Upper lobe of right lung (tissue), 1 donor: Measurements from ENCODE around the gene RFX3. TPM values are rescaled to one million over a fixed set of nuclear protein-coding genes. Genes with fewer than 3 reads are reported as not detected.

ENCODE experiments used
- ATAC-seq: fragments of 200-7000 bp; cut with Tn5 transposase; one replicate; pipeline ENCODE4 v1.9.1; 2020; ENCODE audit warnings: mild to moderate bottlenecking, moderate library complexity
- DNase-seq: peaks from one replicate; pipeline ENCODE4 v3.0.0-alpha.2; 2020
- H3K27ac ChIP-seq: fragments of 200-600 bp; one replicate; pipeline ENCODE4 v1.8.0; 2022
- H3K27me3 ChIP-seq: fragments of 200-600 bp; one replicate; pipeline ENCODE4 v1.8.0; 2022; ENCODE audit warnings: mild to moderate bottlenecking
- H3K36me3 ChIP-seq: fragments of 200-600 bp; one replicate; pipeline ENCODE4 v1.8.0; 2022
- H3K4me1 ChIP-seq: fragments of 200-600 bp; one replicate; pipeline ENCODE4 v1.8.0; 2022
- H3K4me3 ChIP-seq: fragments of 200-600 bp; one replicate; pipeline ENCODE4 v1.8.0; 2022; ENCODE audit warnings: mild to moderate bottlenecking
- H3K9me3 ChIP-seq: fragments of 200-600 bp; one replicate; pipeline ENCODE4 v1.8.0; 2022
- intact Hi-C: fragments of 100-400 bp; cut with DNase I; formaldehyde crosslinking; loops from one replicate; pipeline ENCODE4 v1.11.0; 2022
- total RNA-seq: library from RNA; stranded (reverse); fragmentation: NEBNext Ultra II Directional; extraction: Animal tissue kit (Norgen Biotek cat#: 25700); gene quantifications from one replicate; pipeline ENCODE4 v1.2.1, GENCODE V29; 2021
- TF ChIP-seq, protein P1 (sequence below): fragments of 200-600 bp; IDR thresholded peaks from one replicate; pipeline ENCODE4 v1.8.0; 2022; ENCODE audit warnings: antibody characterized with exemption
- donor health status: DM: no; HTN: yes; CAD: no; lungs with severe emphysema.

Gene RFX3
- total RNA-seq, 1 donor from 2014 or later: 13.8 TPM

DNA sequence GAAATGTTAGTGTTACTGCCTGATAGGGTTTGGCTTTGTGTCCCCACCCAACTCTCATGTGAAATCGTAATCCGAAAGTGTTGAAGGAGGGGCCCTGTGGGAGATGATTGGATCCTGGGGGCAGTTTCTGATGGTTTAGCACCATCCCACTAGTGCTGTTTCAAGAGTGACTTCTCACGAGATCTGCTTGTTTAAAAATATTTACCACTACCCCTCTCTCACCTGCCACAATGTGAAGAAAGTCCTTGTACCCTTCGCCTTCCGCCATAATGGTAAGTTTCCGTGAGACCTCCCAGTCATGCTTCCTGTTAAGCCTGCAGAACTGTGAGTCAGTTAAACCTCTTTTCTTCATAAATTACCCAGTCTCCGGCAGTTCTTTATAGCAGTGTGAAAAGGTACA, 2.6 kb upstream of the RFX3 start:
- no peaks in the 10 kb centered on the region for H3K9me3 ChIP-seq
- peak overlapping the region; percentile 9 for H3K4me3 ChIP-seq
- no peaks in the 10 kb centered on the region for H3K36me3 ChIP-seq
- TF ChIP-seq, protein P1, sequence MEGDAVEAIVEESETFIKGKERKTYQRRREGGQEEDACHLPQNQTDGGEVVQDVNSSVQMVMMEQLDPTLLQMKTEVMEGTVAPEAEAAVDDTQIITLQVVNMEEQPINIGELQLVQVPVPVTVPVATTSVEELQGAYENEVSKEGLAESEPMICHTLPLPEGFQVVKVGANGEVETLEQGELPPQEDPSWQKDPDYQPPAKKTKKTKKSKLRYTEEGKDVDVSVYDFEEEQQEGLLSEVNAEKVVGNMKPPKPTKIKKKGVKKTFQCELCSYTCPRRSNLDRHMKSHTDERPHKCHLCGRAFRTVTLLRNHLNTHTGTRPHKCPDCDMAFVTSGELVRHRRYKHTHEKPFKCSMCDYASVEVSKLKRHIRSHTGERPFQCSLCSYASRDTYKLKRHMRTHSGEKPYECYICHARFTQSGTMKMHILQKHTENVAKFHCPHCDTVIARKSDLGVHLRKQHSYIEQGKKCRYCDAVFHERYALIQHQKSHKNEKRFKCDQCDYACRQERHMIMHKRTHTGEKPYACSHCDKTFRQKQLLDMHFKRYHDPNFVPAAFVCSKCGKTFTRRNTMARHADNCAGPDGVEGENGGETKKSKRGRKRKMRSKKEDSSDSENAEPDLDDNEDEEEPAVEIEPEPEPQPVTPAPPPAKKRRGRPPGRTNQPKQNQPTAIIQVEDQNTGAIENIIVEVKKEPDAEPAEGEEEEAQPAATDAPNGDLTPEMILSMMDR: no peak
- ATAC-seq (no peak), DNase-seq (no peak)
- intact Hi-C loops: no loop called here
- H3K27ac ChIP-seq: peak overlapping the region; percentile 63
- no peaks in the 10 kb centered on the region for H3K27me3 ChIP-seq
- peaks cover 24% of the 10 kb centered on the region for H3K4me1 ChIP-seq

DNA sequence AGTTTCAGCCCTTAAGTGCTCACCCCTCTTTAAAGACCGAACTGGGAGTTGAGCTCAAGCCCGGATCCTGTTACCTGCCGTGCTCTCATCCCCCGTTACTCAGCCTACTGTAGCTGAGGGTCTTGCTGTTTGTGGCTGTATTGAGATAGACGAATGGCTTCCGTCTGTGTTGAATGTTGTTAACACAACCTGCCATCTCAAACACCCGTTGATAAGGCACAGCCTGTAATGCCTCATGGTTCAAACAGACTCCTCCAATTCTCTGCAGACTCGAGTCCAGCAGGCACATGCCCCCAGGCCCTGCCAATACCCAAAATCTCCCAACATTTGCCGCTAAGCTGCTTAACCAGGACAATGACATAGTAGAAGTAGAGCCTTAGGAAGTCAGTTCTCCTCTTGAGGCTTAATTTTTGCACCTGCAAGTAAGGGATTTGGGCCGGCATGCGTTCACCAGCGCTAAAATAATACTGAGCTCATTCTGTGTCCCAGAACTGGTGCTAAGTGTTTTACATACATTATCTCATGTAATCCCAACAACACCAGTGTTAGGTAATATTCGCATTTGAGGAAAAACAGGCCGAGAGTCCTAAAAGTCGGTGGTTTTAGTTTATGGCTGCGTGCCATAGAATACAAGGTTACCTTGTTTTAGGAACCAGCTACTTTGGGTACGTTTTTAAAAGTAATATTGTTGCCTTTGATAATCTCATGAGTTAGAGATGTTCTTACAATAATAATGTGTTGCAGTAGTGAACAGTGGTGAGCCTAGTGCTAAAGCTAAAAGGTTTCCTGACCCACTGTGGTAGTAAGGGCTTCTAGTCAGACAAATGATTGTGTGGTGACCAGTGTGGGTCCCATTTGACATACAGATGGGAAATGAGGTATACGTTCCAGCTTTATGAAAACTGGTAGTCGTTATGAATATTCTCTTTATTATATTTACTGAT, 1.5 kb upstream of the RFX3 start:
- H3K4me3 ChIP-seq: peak overlapping the region; percentile 80
- intact Hi-C loops: no loop called here
- no peaks in the 10 kb centered on the region for H3K36me3 ChIP-seq
- DNase-seq: peak; percentile 56
- peak; percentile 0 for ATAC-seq
- H3K9me3 ChIP-seq: no peaks in the 10 kb centered on the region
- no peaks in the 10 kb centered on the region for H3K27me3 ChIP-seq
- H3K4me1 ChIP-seq: peaks cover 29% of the 10 kb centered on the region
- TF ChIP-seq, protein P1: no peak
- H3K27ac ChIP-seq: peak overlapping the region; percentile 100

DNA sequence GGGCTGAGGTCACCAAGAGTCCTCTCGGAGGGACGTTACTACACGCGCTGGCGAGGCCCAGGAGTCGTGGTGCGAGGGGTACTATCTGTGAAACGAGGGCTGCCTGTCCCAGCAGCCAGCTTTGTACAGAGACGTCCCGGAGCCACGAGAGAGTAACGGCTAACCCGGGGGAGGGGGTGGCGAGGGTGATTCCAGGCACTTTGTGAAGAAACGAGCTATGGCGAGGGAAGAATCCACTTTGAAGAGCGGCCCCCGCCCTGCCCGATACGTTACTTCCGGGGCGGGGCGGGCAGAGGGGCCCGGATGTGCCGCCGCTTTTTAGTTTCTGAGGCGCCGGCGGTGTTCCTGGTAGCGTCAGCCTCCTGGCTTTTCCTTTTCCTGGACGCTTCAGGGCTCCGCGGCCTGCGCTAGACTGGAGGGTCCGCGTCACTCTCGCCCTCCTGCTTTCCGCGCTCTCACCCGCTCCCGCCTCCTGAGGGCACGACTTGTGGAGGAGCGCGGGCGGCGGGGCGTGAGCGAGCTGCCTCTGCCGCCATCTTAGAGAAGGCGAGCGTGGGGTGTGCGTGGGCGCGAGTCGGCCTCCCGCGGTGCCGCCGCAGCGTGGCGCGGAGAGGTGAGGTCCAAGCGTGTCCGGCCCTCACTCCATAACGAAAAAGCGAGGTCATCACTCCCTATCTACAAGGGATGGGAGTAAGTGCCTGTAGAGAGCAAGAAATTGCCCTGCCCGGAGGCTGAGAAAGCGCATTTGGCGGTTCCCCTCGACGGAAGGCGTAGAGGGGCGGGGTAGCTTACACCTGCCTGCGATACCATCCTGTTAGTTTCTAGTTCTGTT, 580 bp upstream of the RFX3 start:
- Histone ChIP-seq H3K4me1 (peaks cover 29% of the 10 kb centered on the region), H3K4me3 (peak overlapping the region; percentile 80), H3K9me3 (no peaks in the 10 kb centered on the region), H3K27me3 (no peaks in the 10 kb centered on the region), H3K36me3 (no peaks in the 10 kb centered on the region), H3K27ac (peak overlapping the region; percentile 100)
- DNase-seq (peak; percentile 94), ATAC-seq (peak; percentile 92)
- intact Hi-C loops: no loop called here
- TF ChIP-seq, protein P1: no peak

DNA sequence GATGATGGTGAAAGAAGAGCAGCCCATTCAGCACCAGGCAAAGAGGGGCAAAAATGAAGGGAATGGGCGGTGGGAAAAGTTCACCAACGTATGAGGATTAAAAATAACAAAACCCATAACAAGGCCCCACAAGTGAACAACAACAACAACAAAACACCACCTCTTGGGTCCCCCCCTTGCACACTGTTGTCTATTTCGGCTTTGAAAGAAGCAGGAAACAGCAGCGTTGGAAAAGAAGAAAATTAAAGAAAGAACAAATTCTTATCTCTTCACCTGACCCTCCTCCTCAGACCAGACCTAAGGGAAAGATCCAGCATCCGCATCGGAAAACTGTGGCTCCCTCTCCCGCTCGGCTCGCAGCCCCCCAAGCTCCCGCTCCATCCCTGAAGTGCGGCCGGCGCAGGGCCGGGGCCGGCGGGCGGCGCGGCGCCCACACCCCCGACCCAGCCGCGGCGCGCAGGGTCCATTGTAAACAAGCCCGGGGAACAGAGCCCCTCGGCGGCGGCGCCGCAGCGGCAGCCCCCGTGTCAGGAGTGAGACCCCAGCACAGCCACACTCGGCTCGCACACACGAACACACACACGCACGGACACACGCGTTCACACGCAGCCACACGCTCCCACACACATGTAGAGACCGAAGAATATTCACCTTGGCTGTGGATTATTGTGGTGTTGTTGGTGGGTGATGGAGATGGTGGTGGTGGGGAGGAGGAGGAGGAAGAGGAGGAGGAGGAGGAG, 535 bp downstream of the RFX3 start:
- peak; percentile 0 for ATAC-seq
- Histone ChIP-seq H3K4me1 (peaks cover 29% of the 10 kb centered on the region), H3K9me3 (no peaks in the 10 kb centered on the region), H3K27me3 (no peaks in the 10 kb centered on the region), H3K36me3 (no peaks in the 10 kb centered on the region), H3K4me3 (peak overlapping the region; percentile 80), H3K27ac (peak overlapping the region; percentile 100)
- intact Hi-C loops: no loop called here
- TF ChIP-seq, protein P1: no peak
- peak; percentile 75 for DNase-seq

DNA sequence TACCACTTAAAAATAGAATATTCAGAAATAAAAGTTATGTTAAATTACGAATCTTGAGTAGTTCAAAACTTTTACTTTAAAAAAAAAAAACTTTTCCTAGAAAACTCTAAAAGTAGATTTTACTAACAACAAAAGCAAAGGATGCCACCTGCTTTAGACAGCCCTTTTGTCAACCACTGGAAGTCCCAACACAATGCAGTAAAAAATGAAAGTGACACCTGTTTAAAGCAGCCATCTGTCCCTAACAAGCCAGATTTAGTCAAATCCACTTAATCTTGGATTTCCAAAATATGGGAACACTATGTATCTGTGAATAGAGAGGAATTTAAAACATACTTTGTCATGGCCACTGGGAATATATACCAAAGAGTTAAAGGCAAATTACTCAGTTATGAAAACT, 3.8 kb downstream of the RFX3 start:
- Histone ChIP-seq H3K27me3 (no peaks in the 10 kb centered on the region), H3K9me3 (no peaks in the 10 kb centered on the region), H3K36me3 (no peaks in the 10 kb centered on the region), H3K27ac (no peak overlapping the region), H3K4me1 (peaks cover 8% of the 10 kb centered on the region), H3K4me3 (no peak overlapping the region)
- no peak for ATAC-seq
- TF ChIP-seq, protein P1: no peak
- DNase-seq: no peak
- intact Hi-C loops: no loop called here
